Nephron progenitor cell (in vitro differentiated cells): Measurements from ENCODE around the gene ADAM12.
A peak's percentile ranks its signal among the peaks of the same experiment; 100 is the strongest.
"Not testable (repeated sequence)": the region's sequence is repeated elsewhere in the genome, so short reads cannot be mapped to it uniquely, and the experiment has no call there.

Experiments used
- DNase-seq: peaks from one replicate; pipeline ENCODE4 v3.0.0; 2021
- H3K27ac Mint-ChIP-seq: 2 replicates; pipeline ENCODE4 v1.8.0; 2021; ENCODE audit warnings: mild to moderate bottlenecking, moderate library complexity, mixed read lengths
- H3K27me3 Mint-ChIP-seq: 2 replicates; pipeline ENCODE4 v1.8.0; 2021; ENCODE audit warnings: mild to moderate bottlenecking, low read depth, mixed read lengths; ENCODE audit not compliant: poor library complexity
- H3K36me3 Mint-ChIP-seq: 2 replicates; pipeline ENCODE4 v1.8.0; 2021; ENCODE audit warnings: low read depth, mixed read lengths
- H3K4me1 Mint-ChIP-seq: 2 replicates; pipeline ENCODE4 v1.8.0; 2021; ENCODE audit warnings: mixed read lengths
- H3K4me3 Mint-ChIP-seq: 2 replicates; pipeline ENCODE4 v1.8.0; 2021; ENCODE audit warnings: mild to moderate bottlenecking, moderate library complexity, mixed read lengths
- H3K9me3 Mint-ChIP-seq: 2 replicates; pipeline ENCODE4 v1.8.0; 2021; ENCODE audit warnings: mild to moderate bottlenecking, moderate library complexity, mixed read lengths
- CTCF ChIP-seq: fragments of 200-600 bp; sonication (generic); IDR thresholded peaks from 2 replicates; pipeline ENCODE4 v1.5.0; 2021; ENCODE audit warnings: antibody characterized with exemption

Gene ADAM12

GRCh38 chr10:126250045-126250444 is 138.2 kb downstream of the ADAM12 start:
- Mint-ChIP-seq H3K4me1 (peaks cover 23% of the 10 kb centered on the region), H3K27me3 (no peaks in the 10 kb centered on the region), H3K4me3 (no peak overlapping the region), H3K27ac (no peak overlapping the region), H3K9me3 (peaks cover 16% of the 10 kb centered on the region), H3K36me3 (no peaks in the 10 kb centered on the region)
- DNase-seq = no peak
- no peak for TF ChIP-seq CTCF

- Mint-ChIP-seq H3K4me3 (no peak overlapping the region), H3K4me1 (peaks cover 12% of the 10 kb centered on the region), H3K27me3 (no peaks in the 10 kb centered on the region), H3K9me3 (peaks cover 13% of the 10 kb centered on the region), H3K36me3 (no peaks in the 10 kb centered on the region), H3K27ac (peak overlapping the region; percentile 25)
- TF ChIP-seq CTCF = no peak
- DNase-seq = no peak
These were observed 140.8 kb downstream of the ADAM12 start for GRCh38 chr10:126247446-126247975.

DNA sequence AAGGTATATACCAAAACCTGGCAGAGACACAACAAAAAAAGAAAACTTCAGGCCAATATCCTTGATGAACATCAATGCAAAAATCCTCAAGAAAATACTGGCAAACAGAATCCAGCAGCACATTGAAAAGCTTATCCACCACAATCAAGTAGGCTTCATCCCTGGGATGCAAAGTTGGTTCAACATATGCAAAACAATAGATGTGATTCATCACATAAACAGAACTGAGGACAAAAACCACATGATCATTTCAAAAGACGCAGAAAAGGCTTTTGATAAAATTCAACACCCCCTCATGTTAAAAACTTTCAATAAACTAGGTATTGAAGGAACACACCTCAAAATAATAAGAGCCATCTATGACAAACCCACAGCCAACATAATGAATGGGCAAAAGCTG is 141.9 kb downstream of the ADAM12 start:
- not testable (repeated sequence) for DNase-seq, H3K9me3 Mint-ChIP-seq, H3K27ac Mint-ChIP-seq, H3K36me3 Mint-ChIP-seq, H3K27me3 Mint-ChIP-seq, H3K4me3 Mint-ChIP-seq
- H3K4me1 Mint-ChIP-seq = peaks cover 12% of the 10 kb centered on the region

- Mint-ChIP-seq H3K4me3 (no peak overlapping the region), H3K4me1 (peaks cover 19% of the 10 kb centered on the region), H3K27ac (no peak overlapping the region), H3K9me3 (no peaks in the 10 kb centered on the region), H3K36me3 (no peaks in the 10 kb centered on the region), H3K27me3 (no peaks in the 10 kb centered on the region)
- no peak for DNase-seq
- TF ChIP-seq CTCF = no peak
These were observed 142.8 kb downstream of the ADAM12 start for GRCh38 chr10:126245501-126245900.

- Mint-ChIP-seq H3K4me1 (peaks cover 24% of the 10 kb centered on the region), H3K9me3 (no peaks in the 10 kb centered on the region), H3K36me3 (no peaks in the 10 kb centered on the region), H3K27ac (no peak overlapping the region), H3K4me3 (no peak overlapping the region), H3K27me3 (no peaks in the 10 kb centered on the region)
- no peak for TF ChIP-seq CTCF
- DNase-seq = no peak
These were observed 144.3 kb downstream of the ADAM12 start for GRCh38 chr10:126243971-126244370.

- no peaks in the 10 kb centered on the region for H3K9me3 Mint-ChIP-seq
- no peak for TF ChIP-seq CTCF
- no peaks in the 10 kb centered on the region for H3K36me3 Mint-ChIP-seq
- no peak overlapping the region for H3K4me3 Mint-ChIP-seq
- no peak overlapping the region for H3K27ac Mint-ChIP-seq
- DNase-seq = no peak
- no peaks in the 10 kb centered on the region for H3K27me3 Mint-ChIP-seq
- peaks cover 24% of the 10 kb centered on the region for H3K4me1 Mint-ChIP-seq
These were observed 145.0 kb downstream of the ADAM12 start for GRCh38 chr10:126243306-126243705.
